Smooth muscle cell (in vitro differentiated cells): Measurements from ENCODE around the gene DCC. TPM values are rescaled to one million over a fixed set of nuclear protein-coding genes. Genes with fewer than 3 reads are reported as not detected.

ENCODE experiments used
- DNase-seq: peaks from one replicate; lab custom pipeline; 2025; ENCODE audit not compliant: unreplicated experiment; lab: John Stamatoyannopoulos, UW
- H2AFZ ChIP-seq: fragments of 200-600 bp; sonication (generic); 2 replicates; pipeline ENCODE4 v1.6.0; 2016; ENCODE audit warnings: antibody characterized with exemption, low read depth, mild to moderate bottlenecking
- H3F3A ChIP-seq: fragments of 200-600 bp; sonication (generic); 2 replicates; pipeline ENCODE4 v1.6.0; 2017; ENCODE audit warnings: antibody characterized with exemption, low read depth
- H3K27ac ChIP-seq: fragments of 200-600 bp; sonication (generic); 2 replicates; pipeline ENCODE4 v1.5.1; 2016; ENCODE audit warnings: low read depth, mild to moderate bottlenecking
- H3K27me3 ChIP-seq: fragments of 200-600 bp; sonication (generic); 2 replicates; pipeline ENCODE4 v1.6.1; 2016; ENCODE audit warnings: low read depth, mild to moderate bottlenecking
- H3K36me3 ChIP-seq: fragments of 200-600 bp; sonication (generic); 2 replicates; pipeline ENCODE4 v1.5.1; 2016; ENCODE audit warnings: low read depth
- H3K4me1 ChIP-seq: fragments of 200-600 bp; sonication (generic); 2 replicates; pipeline ENCODE4 v1.5.1; 2016; ENCODE audit warnings: low read depth
- H3K4me2 ChIP-seq: fragments of 200-600 bp; sonication (generic); 2 replicates; pipeline ENCODE4 v1.6.0; 2016; ENCODE audit warnings: mild to moderate bottlenecking
- H3K4me3 ChIP-seq: fragments of 200-600 bp; sonication (generic); 2 replicates; pipeline ENCODE4 v1.5.1; 2016; ENCODE audit warnings: mild to moderate bottlenecking
- H3K79me2 ChIP-seq: fragments of 200-600 bp; sonication (generic); 2 replicates; pipeline ENCODE4 v1.6.0; 2016; ENCODE audit warnings: low read depth, mild to moderate bottlenecking
- H3K9ac ChIP-seq: fragments of 200-600 bp; sonication (generic); 2 replicates; pipeline ENCODE4 v1.6.0; 2016; ENCODE audit warnings: low read depth
- H3K9me3 ChIP-seq: fragments of 200-600 bp; sonication (generic); replicated peaks from 2 replicates; pipeline ENCODE4 v1.5.1; 2016; ENCODE audit warnings: low read depth
- H4K20me1 ChIP-seq: fragments of 200-600 bp; sonication (generic); 2 replicates; pipeline ENCODE4 v1.6.0; 2016; ENCODE audit warnings: low read depth
- CTCF ChIP-seq: fragments of 200-600 bp; sonication (generic); IDR thresholded peaks from 2 replicates; pipeline ENCODE4 v1.5.1; 2017; ENCODE audit warnings: borderline replicate concordance, mild to moderate bottlenecking, antibody characterized with exemption; ENCODE audit not compliant: insufficient read depth, poor library complexity, severe bottlenecking
- WGBS: methylation state at CpG from one replicate; pipeline ENCODE4 v1.1.7; 2016; ENCODE audit warnings: low lambda C conversion rate; 5-methylcytosine and 5-hydroxymethylcytosine counted together
- polyA plus RNA-seq: library from polyadenylated mRNA; unstranded; fragments of >200 nt; fragmentation: Nextera tagmentation; extraction: Ambion mirVana; gene quantifications from 2 replicates; pipeline ENCODE4 v1.2.1, GENCODE V29; 2016
- total RNA-seq: library from RNA; depleted of rRNA; stranded (reverse); fragments of >200 nt; gene quantifications from 2 replicates; pipeline ENCODE4 v1.2.3, GENCODE V29; 2014

DCC gene
- total and polyA plus RNA-seq, 2 experiments from 2014 or later = not detected

GRCh38 chr18:52844323-52844722 is 504.3 kb downstream of the DCC start:
- no peak overlapping the region for H3K4me3 ChIP-seq
- H3K79me2 ChIP-seq = no peaks in the 10 kb centered on the region
- no peak overlapping the region for H2AFZ ChIP-seq
- no peaks in the 10 kb centered on the region for H3K4me1 ChIP-seq
- H3K9me3 ChIP-seq = no peaks in the 10 kb centered on the region
- no peak overlapping the region for H3K4me2 ChIP-seq
- no peaks in the 10 kb centered on the region for H3K27me3 ChIP-seq
- H3F3A ChIP-seq = no peaks in the 10 kb centered on the region
- H4K20me1 ChIP-seq = no peaks in the 10 kb centered on the region
- no peak overlapping the region for H3K9ac ChIP-seq
- no peak overlapping the region for H3K27ac ChIP-seq
- no peak for TF ChIP-seq CTCF
- DNase-seq = no peak
- H3K36me3 ChIP-seq = no peaks in the 10 kb centered on the region

DNA sequence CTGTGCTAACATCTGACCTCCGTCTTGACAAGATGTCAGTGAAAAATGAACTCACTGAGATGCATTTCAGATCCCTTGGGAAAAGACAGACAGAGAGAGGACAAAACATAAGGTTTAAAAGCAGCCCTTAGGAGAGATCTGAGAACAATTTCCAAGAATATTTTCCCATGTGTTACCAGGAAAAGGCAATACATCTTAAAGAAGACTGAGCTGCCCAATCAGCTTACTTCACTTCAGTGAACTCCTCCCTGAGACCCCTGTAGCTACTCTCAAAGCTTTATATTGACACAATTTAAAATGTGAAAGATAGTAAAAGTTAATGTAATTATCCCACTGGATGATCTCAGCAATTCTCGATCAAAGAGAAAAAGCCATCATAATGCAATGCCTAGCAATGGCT is 505.0 kb downstream of the DCC start:
- H4K20me1 ChIP-seq = no peaks in the 10 kb centered on the region
- TF ChIP-seq CTCF = no peak
- H3K4me2 ChIP-seq = no peak overlapping the region
- H3K27me3 ChIP-seq = no peaks in the 10 kb centered on the region
- H3F3A ChIP-seq = no peaks in the 10 kb centered on the region
- H3K4me3 ChIP-seq = no peak overlapping the region
- H3K4me1 ChIP-seq = no peaks in the 10 kb centered on the region
- no peak overlapping the region for H2AFZ ChIP-seq
- H3K9me3 ChIP-seq = no peaks in the 10 kb centered on the region
- H3K36me3 ChIP-seq = no peaks in the 10 kb centered on the region
- H3K27ac ChIP-seq = no peak overlapping the region
- no peak overlapping the region for H3K9ac ChIP-seq
- H3K79me2 ChIP-seq = no peaks in the 10 kb centered on the region
- WGBS = 95% methylated on average over 2 of the region's 2 CpGs
- no peak for DNase-seq

DNA sequence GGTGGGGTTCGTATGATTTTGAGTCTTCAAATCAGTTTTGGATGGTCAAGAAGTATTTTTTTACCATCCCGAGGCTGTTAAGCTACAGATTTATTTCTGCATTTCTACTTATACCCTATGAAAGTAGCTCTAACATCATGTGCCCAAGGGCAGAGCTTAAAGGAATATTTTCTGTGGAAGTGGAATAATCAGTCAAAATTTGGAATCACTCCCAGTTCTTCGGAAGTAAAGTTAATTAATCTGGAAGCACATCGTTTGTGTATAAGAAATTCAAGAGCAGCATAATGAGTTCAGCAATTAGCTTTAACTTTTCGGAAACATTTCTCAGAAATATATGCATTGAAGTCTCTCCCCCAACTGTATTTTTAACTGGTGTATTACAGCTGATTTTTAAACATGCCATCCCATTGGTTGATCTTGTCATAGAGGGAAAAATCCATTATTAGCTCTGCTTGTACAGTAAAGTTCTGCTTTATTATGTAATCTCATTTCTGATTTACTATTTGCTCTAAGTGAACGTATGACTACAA is 510.1 kb downstream of the DCC start:
- H3F3A ChIP-seq = no peaks in the 10 kb centered on the region
- no peak overlapping the region for H3K27ac ChIP-seq
- H3K27me3 ChIP-seq = peaks cover 5% of the 10 kb centered on the region
- DNase-seq = no peak
- no peak overlapping the region for H3K9ac ChIP-seq
- no peak overlapping the region for H3K4me3 ChIP-seq
- H3K9me3 ChIP-seq = no peaks in the 10 kb centered on the region
- no peaks in the 10 kb centered on the region for H4K20me1 ChIP-seq
- H3K36me3 ChIP-seq = no peaks in the 10 kb centered on the region
- no peak for TF ChIP-seq CTCF
- 85% methylated on average over 6 of the region's 6 CpGs for WGBS
- H3K4me2 ChIP-seq = no peak overlapping the region
- H2AFZ ChIP-seq = no peak overlapping the region
- no peaks in the 10 kb centered on the region for H3K79me2 ChIP-seq
- no peaks in the 10 kb centered on the region for H3K4me1 ChIP-seq

DNA sequence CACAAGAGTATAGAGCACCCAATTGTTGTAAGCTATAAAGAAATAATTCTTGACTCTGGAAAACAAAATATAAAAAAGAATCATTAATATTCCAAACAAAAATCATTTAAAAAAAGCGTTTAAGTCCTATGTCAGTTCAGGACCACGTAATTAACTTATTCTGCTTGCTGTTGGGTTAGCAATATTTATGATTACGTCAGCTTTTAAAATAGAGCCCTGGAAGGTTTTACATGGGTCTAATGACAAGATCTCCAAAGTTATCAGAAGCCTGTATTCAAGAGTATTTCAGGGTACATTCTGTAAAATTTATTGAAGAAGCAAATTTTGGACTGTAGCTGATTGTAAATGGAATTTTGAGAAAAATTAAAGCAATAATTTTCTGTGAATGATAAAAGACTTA is 521.6 kb downstream of the DCC start:
- H3K9me3 ChIP-seq = no peaks in the 10 kb centered on the region
- no peaks in the 10 kb centered on the region for H3K4me1 ChIP-seq
- H3K36me3 ChIP-seq = no peaks in the 10 kb centered on the region
- no peak for TF ChIP-seq CTCF
- H4K20me1 ChIP-seq = no peaks in the 10 kb centered on the region
- no peak overlapping the region for H3K4me3 ChIP-seq
- no peak overlapping the region for H3K9ac ChIP-seq
- 86% methylated on average over 3 of the region's 3 CpGs for WGBS
- DNase-seq = no peak
- no peaks in the 10 kb centered on the region for H3K27me3 ChIP-seq
- no peaks in the 10 kb centered on the region for H3K79me2 ChIP-seq
- no peak overlapping the region for H3K27ac ChIP-seq
- H3K4me2 ChIP-seq = no peak overlapping the region
- no peak overlapping the region for H2AFZ ChIP-seq
- H3F3A ChIP-seq = no peaks in the 10 kb centered on the region
